Prostate gland (tissue), 2 donors: ENCODE data around the gene TRAPPC11. TPM values are rescaled to one million over a fixed set of nuclear protein-coding genes. Genes with fewer than 3 reads are reported as not detected.

Experiments used
- DNase-seq: peaks from one replicate; pipeline ENCODE4 v3.0.0-alpha.2; 2019; ENCODE audit warnings: low spot score
- H3K27ac ChIP-seq, 2 donors: fragments of 200-600 bp; sonication (generic); 2 replicates each; pipeline ENCODE4 v1.5.1; 2017 to 2019
- H3K27me3 ChIP-seq: fragments of 200-600 bp; sonication (generic); replicated peaks from 2 replicates; pipeline ENCODE4 v1.5.1; 2019; ENCODE audit not compliant: insufficient read depth
- H3K36me3 ChIP-seq, 2 donors: fragments of 200-600 bp; sonication (generic); 1 replicate in 1 of 2; 2 replicates in 1 of 2; pipeline versions ENCODE4 v1.5.1 to v1.8.1; 2017 to 2019
- H3K4me1 ChIP-seq: fragments of 200-600 bp; sonication (generic); replicated peaks from 2 replicates; pipeline ENCODE4 v1.5.1; 2019
- H3K4me3 ChIP-seq, 2 donors: fragments of 200-600 bp; sonication (generic); 2 replicates each; pipeline ENCODE4 v1.5.1; 2017 to 2019
- H3K9me3 ChIP-seq: fragments of 200-600 bp; sonication (generic); 2 replicates; pipeline ENCODE4 v1.5.1; 2017
- POLR2A ChIP-seq: fragments of 450-650 bp; IDR thresholded peaks from one replicate; pipeline ENCODE4 v1.6.1; 2016; ENCODE audit warnings: antibody characterized with exemption, mild to moderate bottlenecking
- POLR2AphosphoS5 ChIP-seq: sonication (generic); formaldehyde crosslinking; IDR thresholded peaks from one replicate; pipeline ENCODE4 v1.6.1; 2017; ENCODE audit warnings: antibody characterized with exemption
- WGBS: methylation state at CpG from one replicate; pipeline ENCODE4 v1.1.5; 2018; 5-methylcytosine and 5-hydroxymethylcytosine counted together
- intact Hi-C: fragments of 100-400 bp; cut with DNase I; formaldehyde crosslinking; loops from one replicate; pipeline ENCODE4 v1.14.2; 2022
- total RNA-seq, 2 donors: library from RNA; depleted of rRNA; stranded (reverse); fragments of >200 nt; gene quantifications; one replicate each; pipeline ENCODE4 v1.1.0, GENCODE V29; 2016
- TF ChIP-seq, protein P1 (sequence below), 4 experiments: fragments of 200-600 bp in 2 of 4; fragments of 450-650 bp in 2 of 4; sonication (generic) in 2 of 4; IDR thresholded peaks; 1 replicate in 3 of 4; 2 replicates in 1 of 4; pipeline ENCODE4 v1.5.1; 2016 to 2019; ENCODE audit warnings: antibody characterized with exemption in 4 of 4, mild to moderate bottlenecking in 2 of 4, moderate library complexity in 2 of 4

The TRAPPC11 gene
- total RNA-seq, 2 donors from 2014 or later = 27.6 to 34.5 TPM

DNA sequence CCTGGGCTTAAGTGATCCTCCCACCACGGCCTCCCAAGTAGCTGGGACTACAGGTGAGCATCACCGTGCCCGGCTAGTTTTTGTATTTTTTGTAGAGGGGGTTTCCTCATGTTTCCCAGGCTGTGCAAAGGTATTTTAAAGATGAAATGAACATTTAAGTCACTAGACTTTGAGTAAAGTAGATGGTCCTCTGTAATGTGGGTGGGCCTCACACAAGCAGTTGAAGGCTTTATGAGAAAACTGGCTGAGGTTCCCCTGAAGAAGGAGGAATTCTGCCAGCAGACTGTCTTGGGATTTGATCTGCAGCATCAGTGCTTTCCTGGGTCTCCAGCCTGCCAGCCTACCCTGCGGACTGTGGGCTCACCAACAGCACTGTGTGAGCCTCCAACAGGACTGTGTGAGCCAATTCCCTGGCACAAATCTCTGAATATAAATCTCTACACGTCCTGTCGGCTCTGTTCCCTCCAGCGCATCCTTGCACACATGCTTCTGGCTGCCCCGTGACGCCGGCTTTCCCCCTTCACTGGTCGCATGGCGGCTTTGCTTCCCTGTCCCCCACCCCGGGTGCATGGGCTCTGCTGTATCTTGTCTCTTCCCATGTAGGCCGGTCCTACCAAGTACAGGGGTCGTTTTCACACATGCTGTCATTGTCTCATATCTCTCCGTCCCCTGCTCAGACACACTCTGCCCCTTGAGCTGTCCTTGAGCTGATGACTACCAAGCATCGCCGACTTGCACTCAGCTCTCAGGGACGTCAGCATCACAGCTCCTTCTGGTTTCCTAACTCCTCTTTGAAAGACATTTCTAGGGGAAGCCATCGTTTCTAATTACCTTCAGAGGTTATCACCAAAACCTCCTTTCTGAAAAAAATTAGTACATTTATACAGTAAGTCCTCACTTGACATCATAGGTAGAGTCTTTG is 46.5 kb upstream of the TRAPPC11 start:
- DNase-seq = no peak
- H3K4me3 ChIP-seq = no peak overlapping the region
- WGBS = 92% methylated on average over 20 of the region's 20 CpGs
- no peaks in the 10 kb centered on the region for H3K4me1 ChIP-seq
- H3K9me3 ChIP-seq = no peaks in the 10 kb centered on the region
- no peaks in the 10 kb centered on the region for H3K36me3 ChIP-seq
- no peaks in the 10 kb centered on the region for H3K27me3 ChIP-seq
- TF ChIP-seq, protein P1, sequence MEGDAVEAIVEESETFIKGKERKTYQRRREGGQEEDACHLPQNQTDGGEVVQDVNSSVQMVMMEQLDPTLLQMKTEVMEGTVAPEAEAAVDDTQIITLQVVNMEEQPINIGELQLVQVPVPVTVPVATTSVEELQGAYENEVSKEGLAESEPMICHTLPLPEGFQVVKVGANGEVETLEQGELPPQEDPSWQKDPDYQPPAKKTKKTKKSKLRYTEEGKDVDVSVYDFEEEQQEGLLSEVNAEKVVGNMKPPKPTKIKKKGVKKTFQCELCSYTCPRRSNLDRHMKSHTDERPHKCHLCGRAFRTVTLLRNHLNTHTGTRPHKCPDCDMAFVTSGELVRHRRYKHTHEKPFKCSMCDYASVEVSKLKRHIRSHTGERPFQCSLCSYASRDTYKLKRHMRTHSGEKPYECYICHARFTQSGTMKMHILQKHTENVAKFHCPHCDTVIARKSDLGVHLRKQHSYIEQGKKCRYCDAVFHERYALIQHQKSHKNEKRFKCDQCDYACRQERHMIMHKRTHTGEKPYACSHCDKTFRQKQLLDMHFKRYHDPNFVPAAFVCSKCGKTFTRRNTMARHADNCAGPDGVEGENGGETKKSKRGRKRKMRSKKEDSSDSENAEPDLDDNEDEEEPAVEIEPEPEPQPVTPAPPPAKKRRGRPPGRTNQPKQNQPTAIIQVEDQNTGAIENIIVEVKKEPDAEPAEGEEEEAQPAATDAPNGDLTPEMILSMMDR (IDR thresholded peaks at IDR 0.05) = no peak
- TF ChIP-seq POLR2A (no peak), POLR2AphosphoS5 (no peak)
- intact Hi-C loops = no loop called here
- H3K27ac ChIP-seq = no peak overlapping the region

- Histone ChIP-seq H3K4me3 (no peak overlapping the region), H3K27me3 (no peaks in the 10 kb centered on the region), H3K27ac (no peak overlapping the region), H3K9me3 (no peaks in the 10 kb centered on the region), H3K36me3 (no peaks in the 10 kb centered on the region), H3K4me1 (no peaks in the 10 kb centered on the region)
- WGBS = 93% methylated on average over 2 of the region's 2 CpGs
- DNase-seq = no peak
- intact Hi-C loops = no loop called here
- TF ChIP-seq, protein P1 (IDR thresholded peaks at IDR 0.05) = no peak
- TF ChIP-seq POLR2A (no peak), POLR2AphosphoS5 (no peak)
Measured at GRCh38 chr4:183617075-183617474, 42.0 kb upstream of the TRAPPC11 start.

DNA sequence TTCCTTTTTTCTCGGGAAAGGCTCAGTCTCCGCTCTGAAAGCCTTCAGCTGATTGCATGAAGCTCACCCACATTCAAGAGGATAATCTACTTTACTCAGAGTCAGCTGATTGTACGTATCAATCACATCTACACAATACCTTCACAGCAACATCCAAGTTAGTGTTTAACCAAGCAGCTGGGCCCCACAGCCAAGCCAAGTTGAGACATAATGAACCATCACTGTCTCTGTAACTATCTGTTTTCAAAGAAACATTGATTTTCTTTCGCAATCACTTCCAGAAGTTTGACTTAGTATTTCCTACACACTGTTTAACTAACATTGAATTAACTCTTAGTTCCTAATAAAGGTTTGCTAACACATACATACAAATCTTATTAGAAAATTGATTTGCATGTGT is 40.4 kb upstream of the TRAPPC11 start:
- intact Hi-C loops = no loop called here
- TF ChIP-seq, protein P1 (IDR thresholded peaks at IDR 0.05) = no peak
- no peak for TF ChIP-seq POLR2AphosphoS5
- no peak for TF ChIP-seq POLR2A
- H3K4me3 ChIP-seq = no peak overlapping the region
- H3K27me3 ChIP-seq = no peaks in the 10 kb centered on the region
- no peaks in the 10 kb centered on the region for H3K36me3 ChIP-seq
- no peak overlapping the region for H3K27ac ChIP-seq
- 79% methylated on average over 4 of the region's 4 CpGs for WGBS
- H3K4me1 ChIP-seq = no peaks in the 10 kb centered on the region
- DNase-seq = no peak
- H3K9me3 ChIP-seq = no peaks in the 10 kb centered on the region

DNA sequence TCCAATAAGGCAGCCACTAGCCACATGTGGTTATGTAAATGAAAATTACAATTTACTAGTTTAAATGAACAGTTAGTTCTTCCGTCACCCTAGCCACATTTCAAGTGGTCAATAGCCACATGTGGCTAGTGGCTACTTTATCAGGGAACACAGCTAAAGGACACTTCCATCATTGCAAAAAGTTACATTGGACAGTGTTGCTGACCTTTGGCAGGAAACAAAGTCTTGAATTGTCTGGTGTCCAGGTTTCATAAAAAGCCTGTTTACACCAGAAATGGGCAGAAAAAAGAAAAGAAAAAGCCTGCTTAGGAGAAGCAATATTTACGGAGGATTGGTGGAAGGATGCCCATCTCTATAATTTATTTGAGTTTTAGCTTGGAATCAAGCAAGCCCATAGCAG is 38.7 kb upstream of the TRAPPC11 start:
- Histone ChIP-seq H3K36me3 (no peaks in the 10 kb centered on the region), H3K4me3 (no peak overlapping the region), H3K27ac (no peak overlapping the region), H3K4me1 (no peaks in the 10 kb centered on the region), H3K9me3 (no peaks in the 10 kb centered on the region), H3K27me3 (no peaks in the 10 kb centered on the region)
- WGBS = 63% methylated on average over 2 of the region's 2 CpGs
- TF ChIP-seq, protein P1 (IDR thresholded peaks at IDR 0.05) = no peak
- TF ChIP-seq POLR2A = no peak
- no peak for TF ChIP-seq POLR2AphosphoS5
- DNase-seq = no peak
- intact Hi-C loops = no loop called here

DNA sequence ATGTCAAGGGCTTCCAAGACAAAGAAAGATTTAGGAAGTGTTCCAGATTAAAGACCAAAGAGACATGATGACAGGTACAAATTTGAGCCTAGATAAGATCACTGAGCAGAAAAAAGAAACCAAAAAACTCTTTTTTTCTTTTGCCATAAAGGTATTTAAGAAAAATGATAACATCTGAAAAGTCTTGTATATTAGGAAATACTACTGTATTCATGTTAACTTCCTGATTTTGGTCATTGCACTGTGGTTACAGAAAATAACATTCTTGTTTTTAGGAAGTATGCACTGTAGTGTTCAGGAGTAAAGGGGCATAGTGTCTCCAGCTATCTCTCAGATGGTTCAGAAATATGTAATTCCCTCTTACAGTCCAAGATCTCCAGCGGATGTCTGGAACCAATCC is 37.2 kb upstream of the TRAPPC11 start:
- TF ChIP-seq, protein P1 (IDR thresholded peaks at IDR 0.05) = no peak
- TF ChIP-seq POLR2A (no peak), POLR2AphosphoS5 (no peak)
- Histone ChIP-seq H3K4me3 (no peak overlapping the region), H3K27me3 (no peaks in the 10 kb centered on the region), H3K27ac (no peak overlapping the region), H3K4me1 (no peaks in the 10 kb centered on the region), H3K36me3 (no peaks in the 10 kb centered on the region), H3K9me3 (no peaks in the 10 kb centered on the region)
- intact Hi-C loops = no loop called here
- WGBS = 41% methylated on average over 1 of the region's 1 CpG
- DNase-seq = no peak
